Neural progenitor cell (in vitro differentiated cells): ENCODE data around the gene CDH13. TPM values are rescaled to one million over a fixed set of nuclear protein-coding genes. Genes with fewer than 3 reads are reported as not detected.

Experiments used
- DNase-seq: peaks from one replicate; pipeline ENCODE4 v3.0.0-alpha.2; 2016; ENCODE audit warnings: low spot score
- H2AFZ ChIP-seq: fragments of 200-600 bp; sonication (generic); replicated peaks from 2 replicates; pipeline ENCODE4 v1.6.1; 2016; ENCODE audit warnings: antibody characterized with exemption
- H3F3A ChIP-seq: fragments of 200-600 bp; sonication (generic); 2 replicates; pipeline ENCODE4 v1.6.1; 2016; ENCODE audit warnings: antibody characterized with exemption, low read depth
- H3K27ac ChIP-seq: fragments of 200-600 bp; sonication (generic); 2 replicates; pipeline ENCODE4 v1.5.1; 2016; ENCODE audit warnings: mild to moderate bottlenecking
- H3K27me3 ChIP-seq: fragments of 200-600 bp; sonication (generic); 2 replicates; pipeline ENCODE4 v1.6.1; 2016; ENCODE audit warnings: mild to moderate bottlenecking, moderate library complexity
- H3K36me3 ChIP-seq: fragments of 200-600 bp; sonication (generic); 2 replicates; pipeline ENCODE4 v1.5.1; 2016
- H3K4me1 ChIP-seq: fragments of 200-600 bp; sonication (generic); 2 replicates; pipeline ENCODE4 v1.6.1; 2016; ENCODE audit warnings: mixed run types
- H3K4me2 ChIP-seq: fragments of 200-600 bp; sonication (generic); 2 replicates; pipeline ENCODE4 v1.6.1; 2016
- H3K4me3 ChIP-seq: fragments of 200-600 bp; sonication (generic); 2 replicates; pipeline ENCODE4 v1.5.1; 2016
- H3K79me2 ChIP-seq: fragments of 200-600 bp; sonication (generic); 2 replicates; pipeline ENCODE4 v1.6.1; 2016; ENCODE audit warnings: low read depth
- H3K9ac ChIP-seq: fragments of 200-600 bp; sonication (generic); 2 replicates; pipeline ENCODE4 v1.6.1; 2016
- H3K9me3 ChIP-seq: fragments of 200-600 bp; sonication (generic); 2 replicates; pipeline ENCODE4 v1.5.1; 2016; ENCODE audit warnings: low read depth
- H4K20me1 ChIP-seq: fragments of 200-600 bp; sonication (generic); 2 replicates; pipeline ENCODE4 v1.6.1; 2016; ENCODE audit warnings: low read depth
- H3K27ac Mint-ChIP-seq: 3 replicates; pipeline ENCODE4 v1.8.0; 2021; ENCODE audit warnings: mixed read lengths
- H3K27me3 Mint-ChIP-seq: 2 replicates; pipeline ENCODE4 v1.8.0; 2022; ENCODE audit warnings: low read depth, mild to moderate bottlenecking, inconsistent platforms, moderate library complexity, mixed read lengths; ENCODE audit not compliant: insufficient read depth
- H3K36me3 Mint-ChIP-seq: 3 replicates; pipeline ENCODE4 v1.8.0; 2021; ENCODE audit warnings: mixed read lengths
- H3K4me1 Mint-ChIP-seq: 3 replicates; pipeline ENCODE4 v1.8.0; 2021; ENCODE audit warnings: mixed read lengths
- H3K4me3 Mint-ChIP-seq: 3 replicates; pipeline ENCODE4 v1.8.0; 2021; ENCODE audit warnings: mild to moderate bottlenecking, moderate library complexity, mixed read lengths
- H3K9me3 Mint-ChIP-seq: 3 replicates; pipeline ENCODE4 v1.8.0; 2020; ENCODE audit warnings: mixed read lengths
- CTCF ChIP-seq: fragments of 200-600 bp; sonication (generic); IDR thresholded peaks from 2 replicates; pipeline ENCODE4 v1.5.1; 2017; ENCODE audit warnings: antibody characterized with exemption, mild to moderate bottlenecking
- EZH2 ChIP-seq: fragments of 200-600 bp; sonication (generic); IDR thresholded peaks from 2 replicates; pipeline ENCODE4 v1.6.1; 2017; ENCODE audit warnings: antibody characterized with exemption, mild to moderate bottlenecking, moderate library complexity
- EZH2phosphoT487 ChIP-seq: fragments of 200-600 bp; sonication (generic); IDR thresholded peaks from 2 replicates; pipeline ENCODE4 v1.6.1; 2017; ENCODE audit warnings: antibody characterized with exemption
- total RNA-seq: library from RNA; depleted of rRNA; stranded (reverse); fragments of >200 nt; gene quantifications from 2 replicates; pipeline ENCODE4 v1.2.3, GENCODE V29; 2015; ENCODE audit warnings: low replicate concordance

The CDH13 gene
- total RNA-seq, 1 donor from 2014 or later = 3.0 TPM

- no peak overlapping the region for H3K27ac ChIP-seq
- H2AFZ ChIP-seq = no peak overlapping the region
- H3K4me3 ChIP-seq = no peak overlapping the region
- no peaks in the 10 kb centered on the region for H3K79me2 ChIP-seq
- no peaks in the 10 kb centered on the region for H3K27me3 ChIP-seq
- H3K36me3 Mint-ChIP-seq = no peaks in the 10 kb centered on the region
- H3K9ac ChIP-seq = no peak overlapping the region
- no peaks in the 10 kb centered on the region for H3K9me3 Mint-ChIP-seq
- H3K27me3 Mint-ChIP-seq = peaks cover 3% of the 10 kb centered on the region
- no peak for DNase-seq
- TF ChIP-seq EZH2 = no peak
- TF ChIP-seq CTCF = no peak
- TF ChIP-seq EZH2phosphoT487 = no peak
- H3K4me2 ChIP-seq = no peak overlapping the region
- no peaks in the 10 kb centered on the region for H3K36me3 ChIP-seq
- H3K9me3 ChIP-seq = no peaks in the 10 kb centered on the region
- no peaks in the 10 kb centered on the region for H3K4me1 ChIP-seq
- H3F3A ChIP-seq = no peaks in the 10 kb centered on the region
- peaks cover 24% of the 10 kb centered on the region for H3K4me1 Mint-ChIP-seq
- no peak overlapping the region for H3K4me3 Mint-ChIP-seq
- H4K20me1 ChIP-seq = no peaks in the 10 kb centered on the region
- H3K27ac Mint-ChIP-seq = no peak overlapping the region
Observed at GRCh38 chr16:83404261-83404660, 777.5 kb downstream of the CDH13 start.

- H3K4me1 Mint-ChIP-seq = peaks cover 17% of the 10 kb centered on the region
Observed at GRCh38 chr16:83407928-83408327, 781.2 kb downstream of the CDH13 start.

GRCh38 chr16:83409347-83409746 is 782.6 kb downstream of the CDH13 start:
- Histone ChIP-seq H3K79me2 (no peaks in the 10 kb centered on the region), H3K27me3 (peaks cover 2% of the 10 kb centered on the region), H3K4me3 (no peak overlapping the region), H3K9ac (no peak overlapping the region), H3K4me2 (no peak overlapping the region), H3K4me1 (no peaks in the 10 kb centered on the region), H3K9me3 (no peaks in the 10 kb centered on the region), H4K20me1 (no peaks in the 10 kb centered on the region), H3K27ac (no peak overlapping the region), H2AFZ (no peak overlapping the region), H3K36me3 (no peaks in the 10 kb centered on the region), H3F3A (no peaks in the 10 kb centered on the region)
- H3K9me3 Mint-ChIP-seq = no peaks in the 10 kb centered on the region
- no peaks in the 10 kb centered on the region for H3K36me3 Mint-ChIP-seq
- H3K4me3 Mint-ChIP-seq = no peak overlapping the region
- no peak for DNase-seq
- H3K4me1 Mint-ChIP-seq = peaks cover 6% of the 10 kb centered on the region
- no peak overlapping the region for H3K27ac Mint-ChIP-seq
- no peak for TF ChIP-seq EZH2
- no peak for TF ChIP-seq CTCF
- TF ChIP-seq EZH2phosphoT487 = no peak
- H3K27me3 Mint-ChIP-seq = no peaks in the 10 kb centered on the region

More at GRCh38 chr16:83407928-83408327, 781.2 kb downstream of the CDH13 start:
- Mint-ChIP-seq H3K9me3 (no peaks in the 10 kb centered on the region), H3K4me3 (no peak overlapping the region), H3K27ac (no peak overlapping the region), H3K27me3 (peaks cover 3% of the 10 kb centered on the region), H3K36me3 (no peaks in the 10 kb centered on the region)
- H3K27ac ChIP-seq = no peak overlapping the region
- no peak overlapping the region for H3K4me3 ChIP-seq
- no peaks in the 10 kb centered on the region for H4K20me1 ChIP-seq
- no peaks in the 10 kb centered on the region for H3K27me3 ChIP-seq
- no peaks in the 10 kb centered on the region for H3K9me3 ChIP-seq
- no peak for DNase-seq
- no peaks in the 10 kb centered on the region for H3K36me3 ChIP-seq
- H3K4me1 ChIP-seq = no peaks in the 10 kb centered on the region
- H3K9ac ChIP-seq = no peak overlapping the region
- TF ChIP-seq EZH2 (no peak), EZH2phosphoT487 (no peak), CTCF (no peak)
- H3K79me2 ChIP-seq = no peaks in the 10 kb centered on the region
- no peak overlapping the region for H3K4me2 ChIP-seq
- no peaks in the 10 kb centered on the region for H3F3A ChIP-seq
- H2AFZ ChIP-seq = no peak overlapping the region
